Activated CD8-positive, alpha-beta memory T cell treated with anti-CD3 and anti-CD28 coated beads for 36 hours (primary cell): ENCODE results near the gene COQ10B. TPM values are rescaled to one million over a fixed set of nuclear protein-coding genes. Genes with fewer than 3 reads are reported as not detected.
"Not testable (repeated sequence)": the region's sequence is repeated elsewhere in the genome, so short reads cannot be mapped to it uniquely, and the experiment has no call there.

Experiments
- CTCF ChIA-PET: fragments of 350-600 bp; sonication (Branson Sonifier 250); formaldehyde crosslinking; loops from one replicate; lab custom pipeline; 2021; ENCODE audit warnings: antibody characterized with exemption; lab: Charles Lee
- POLR2A ChIA-PET: fragments of 350-600 bp; sonication (Branson Sonifier 250); formaldehyde crosslinking; loops from one replicate; lab custom pipeline; 2021; ENCODE audit warnings: antibody characterized with exemption; lab: Charles Lee
- total RNA-seq, 2 experiments: library from RNA; stranded (reverse); gene quantifications; one replicate each; pipeline ENCODE4 v1.2.3, GENCODE V29; 2021

The COQ10B gene
- total RNA-seq, 2 experiments from 2014 or later = 19.2 to 20.1 TPM

- ChIA-PET POLR2A (interaction anchor here (0.8 kb wide), 1 partner anchor 110 kb away, joined by 4 read pairs; no protein-coding TSS in a partner anchor), CTCF (interaction anchor here (1.7 kb wide), 1 partner anchor 8 kb away, joined by 5 read pairs; no protein-coding TSS in a partner anchor)
These were observed 16.0 kb upstream of the COQ10B start for GRCh38 chr2:197437380-197437779.

GRCh38 chr2:197442857-197443256 is 10.5 kb upstream of the COQ10B start:
- ChIA-PET POLR2A (no interaction called here), CTCF (no interaction called here)

GRCh38 chr2:197445746-197446145 is 7.6 kb upstream of the COQ10B start:
- CTCF ChIA-PET = interaction anchor here (1.6 kb wide), 1 partner anchor 9 kb away, joined by 5 read pairs; no protein-coding TSS in a partner anchor
- POLR2A ChIA-PET = no interaction called here

- CTCF ChIA-PET = no interaction called here
- POLR2A ChIA-PET = no interaction called here
These were observed 6.5 kb upstream of the COQ10B start for GRCh38 chr2:197446844-197447243.

- POLR2A ChIA-PET = no interaction called here
- CTCF ChIA-PET = no interaction called here
These were observed 2.9 kb upstream of the COQ10B start for GRCh38 chr2:197450465-197450864.

- CTCF ChIA-PET, POLR2A ChIA-PET: not testable (repeated sequence)
These were observed 2.4 kb upstream of the COQ10B start for GRCh38 chr2:197450935-197451358.

GRCh38 chr2:197452754-197453122 is 614 bp upstream of the COQ10B start:
- CTCF ChIA-PET = interaction anchor here (0.6 to 1.3 kb wide), 2 partner anchors 18 to 38 kb away, joined by 3 to 4 read pairs; partner anchors contain the start of gene SF3B1
- POLR2A ChIA-PET = interaction anchor here (0.5 to 3.5 kb wide), 6 partner anchors 18 to 1211 kb away, joined by 3 to 32 read pairs (median 6); partner anchors contain the start of genes HSPD1, HSPE1, MARS2 and MOB4

- CTCF ChIA-PET = interaction anchor here (1.4 to 1.5 kb wide), 2 partner anchors 27 to 46 kb away, joined by 3 read pairs; partner anchors contain the start of genes HSPD1 and HSPE1
- POLR2A ChIA-PET = interaction anchor here (0.6 to 3.5 kb wide), 4 partner anchors 14 to 45 kb away, joined by 7 to 32 read pairs (median 14); partner anchors contain the start of genes HSPD1, HSPE1 and SF3B1
These were observed 604 bp downstream of the COQ10B start for GRCh38 chr2:197453914-197454398.

GRCh38 chr2:197454923-197455322 is 1.6 kb downstream of the COQ10B start:
- CTCF ChIA-PET = interaction anchor here (0.6 to 1.5 kb wide), 3 partner anchors 16 to 45 kb away, joined by 3 read pairs; partner anchors contain the start of genes HSPD1 and HSPE1
- POLR2A ChIA-PET = interaction anchor here (3.5 kb wide), 1 partner anchor 44 kb away, joined by 32 read pairs; the partner anchor contains the start of genes HSPD1 and HSPE1

GRCh38 chr2:197455428-197455827 is 2.1 kb downstream of the COQ10B start:
- POLR2A ChIA-PET = interaction anchor here (0.7 to 3.5 kb wide), 2 partner anchors 44 to 170 kb away, joined by 3 to 32 read pairs; partner anchors contain the start of genes HSPD1 and HSPE1
- CTCF ChIA-PET = interaction anchor here (0.6 to 1.5 kb wide), 2 partner anchors 17 to 29 kb away, joined by 3 read pairs; no protein-coding TSS in a partner anchor

GRCh38 chr2:197460649-197461048 is 7.3 kb downstream of the COQ10B start:
- CTCF ChIA-PET = no interaction called here
- POLR2A ChIA-PET = interaction anchor here (0.5 kb wide), 1 partner anchor 1803 kb away, joined by 5 read pairs; no protein-coding TSS in a partner anchor

- ChIA-PET POLR2A (interaction anchor here (0.5 kb wide), 1 partner anchor 1803 kb away, joined by 5 read pairs; no protein-coding TSS in a partner anchor), CTCF (no interaction called here)
These were observed 7.7 kb downstream of the COQ10B start for GRCh38 chr2:197461057-197461456.

- ChIA-PET CTCF (interaction anchor here (0.6 kb wide), 1 partner anchor 72 kb away, joined by 3 read pairs; no protein-coding TSS in a partner anchor), POLR2A (no interaction called here)
These were observed 10.8 kb downstream of the COQ10B start for GRCh38 chr2:197464175-197464574.

- ChIA-PET CTCF (no interaction called here), POLR2A (interaction anchor here (0.7 kb wide), 1 partner anchor 41 kb away, joined by 3 read pairs; no protein-coding TSS in a partner anchor)
These were observed 18.8 kb downstream of the COQ10B start for GRCh38 chr2:197472166-197472565.

GRCh38 chr2:197477797-197478196 is 24.4 kb downstream of the COQ10B start:
- ChIA-PET POLR2A (no interaction called here), CTCF (no interaction called here)

GRCh38 chr2:197480165-197481036 is 27.0 kb downstream of the COQ10B start:
- ChIA-PET POLR2A (interaction anchor here (0.6 kb wide), 1 partner anchor 22 kb away, joined by 3 read pairs; no protein-coding TSS in a partner anchor), CTCF (no interaction called here)

- CTCF ChIA-PET = interaction anchor here (0.7 kb wide), 3 partner anchors 15 to 45 kb away, joined by 3 read pairs; no protein-coding TSS in a partner anchor
- POLR2A ChIA-PET = interaction anchor here (0.5 to 1.7 kb wide), 5 partner anchors 15 to 593 kb away, joined by 3 to 8 read pairs (median 4); partner anchors contain the start of gene COQ10B
These were observed 30.9 kb downstream of the COQ10B start for GRCh38 chr2:197484248-197484647.

- POLR2A ChIA-PET = no interaction called here
- CTCF ChIA-PET = no interaction called here
These were observed 32.8 kb downstream of the COQ10B start for GRCh38 chr2:197486175-197486574.

GRCh38 chr2:197487385-197487784 is 34.0 kb downstream of the COQ10B start:
- POLR2A ChIA-PET = no interaction called here
- CTCF ChIA-PET = no interaction called here
